Lower leg skin (tissue), 3 donors: ENCODE data around the gene AGPAT2.

Source experiments
- POLR2A ChIP-seq, 2 donors: fragments of 450-650 bp; IDR thresholded peaks; one replicate each; pipeline ENCODE4 v1.6.1; 2016 to 2017; ENCODE audit warnings: antibody characterized with exemption in 2 of 2, mild to moderate bottlenecking in 1 of 2, moderate library complexity in 1 of 2
- TF ChIP-seq, protein P1 (sequence below), 3 donors: fragments of 450-650 bp; IDR thresholded peaks; one replicate each; pipeline ENCODE4 v1.5.1; 2016; ENCODE audit warnings: antibody characterized with exemption in 3 of 3, mild to moderate bottlenecking in 3 of 3, moderate library complexity in 2 of 3

GRCh38 chr9:136707011-136707410 lies 19.8 kb upstream of the AGPAT2 start:
- TF ChIP-seq, protein P1, sequence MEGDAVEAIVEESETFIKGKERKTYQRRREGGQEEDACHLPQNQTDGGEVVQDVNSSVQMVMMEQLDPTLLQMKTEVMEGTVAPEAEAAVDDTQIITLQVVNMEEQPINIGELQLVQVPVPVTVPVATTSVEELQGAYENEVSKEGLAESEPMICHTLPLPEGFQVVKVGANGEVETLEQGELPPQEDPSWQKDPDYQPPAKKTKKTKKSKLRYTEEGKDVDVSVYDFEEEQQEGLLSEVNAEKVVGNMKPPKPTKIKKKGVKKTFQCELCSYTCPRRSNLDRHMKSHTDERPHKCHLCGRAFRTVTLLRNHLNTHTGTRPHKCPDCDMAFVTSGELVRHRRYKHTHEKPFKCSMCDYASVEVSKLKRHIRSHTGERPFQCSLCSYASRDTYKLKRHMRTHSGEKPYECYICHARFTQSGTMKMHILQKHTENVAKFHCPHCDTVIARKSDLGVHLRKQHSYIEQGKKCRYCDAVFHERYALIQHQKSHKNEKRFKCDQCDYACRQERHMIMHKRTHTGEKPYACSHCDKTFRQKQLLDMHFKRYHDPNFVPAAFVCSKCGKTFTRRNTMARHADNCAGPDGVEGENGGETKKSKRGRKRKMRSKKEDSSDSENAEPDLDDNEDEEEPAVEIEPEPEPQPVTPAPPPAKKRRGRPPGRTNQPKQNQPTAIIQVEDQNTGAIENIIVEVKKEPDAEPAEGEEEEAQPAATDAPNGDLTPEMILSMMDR (IDR thresholded peaks at IDR 0.05): no peak
- TF ChIP-seq POLR2A (IDR thresholded peaks at IDR 0.05): no peak
